22Rv1 (cell line): ENCODE measurements around the gene WDR33.

ENCODE experiments used
- ZFX ChIP-seq: fragments of 450-650 bp; IDR thresholded peaks from 2 replicates; pipeline ENCODE4 v1.6.1; 2017; ENCODE audit warnings: antibody characterized with exemption, borderline replicate concordance
- TF ChIP-seq, protein P1 (sequence below): fragments of 450-650 bp; IDR thresholded peaks from 2 replicates; pipeline ENCODE4 v1.5.1; 2017; ENCODE audit warnings: mild to moderate bottlenecking

DNA sequence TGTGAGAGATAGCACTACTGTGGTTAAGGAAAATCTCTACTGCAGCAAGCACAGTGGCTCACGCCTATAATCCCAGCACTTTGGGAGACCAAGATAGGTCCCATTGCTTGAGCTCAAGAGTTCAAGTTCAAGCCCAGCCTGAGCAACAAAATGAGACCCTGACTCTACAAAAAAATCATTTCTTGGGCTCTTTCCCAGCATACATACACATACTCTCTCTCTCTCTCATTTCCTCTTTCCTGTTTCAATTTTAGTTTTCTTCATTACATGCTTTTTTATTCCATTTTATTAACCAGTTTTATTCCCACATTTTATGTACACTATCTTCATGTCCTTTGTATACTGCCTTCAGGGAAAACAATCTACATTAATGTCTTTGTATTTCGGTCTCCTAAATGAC is 14.6 kb downstream of the WDR33 start:
- TF ChIP-seq, protein P1, sequence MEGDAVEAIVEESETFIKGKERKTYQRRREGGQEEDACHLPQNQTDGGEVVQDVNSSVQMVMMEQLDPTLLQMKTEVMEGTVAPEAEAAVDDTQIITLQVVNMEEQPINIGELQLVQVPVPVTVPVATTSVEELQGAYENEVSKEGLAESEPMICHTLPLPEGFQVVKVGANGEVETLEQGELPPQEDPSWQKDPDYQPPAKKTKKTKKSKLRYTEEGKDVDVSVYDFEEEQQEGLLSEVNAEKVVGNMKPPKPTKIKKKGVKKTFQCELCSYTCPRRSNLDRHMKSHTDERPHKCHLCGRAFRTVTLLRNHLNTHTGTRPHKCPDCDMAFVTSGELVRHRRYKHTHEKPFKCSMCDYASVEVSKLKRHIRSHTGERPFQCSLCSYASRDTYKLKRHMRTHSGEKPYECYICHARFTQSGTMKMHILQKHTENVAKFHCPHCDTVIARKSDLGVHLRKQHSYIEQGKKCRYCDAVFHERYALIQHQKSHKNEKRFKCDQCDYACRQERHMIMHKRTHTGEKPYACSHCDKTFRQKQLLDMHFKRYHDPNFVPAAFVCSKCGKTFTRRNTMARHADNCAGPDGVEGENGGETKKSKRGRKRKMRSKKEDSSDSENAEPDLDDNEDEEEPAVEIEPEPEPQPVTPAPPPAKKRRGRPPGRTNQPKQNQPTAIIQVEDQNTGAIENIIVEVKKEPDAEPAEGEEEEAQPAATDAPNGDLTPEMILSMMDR = no peak
- TF ChIP-seq ZFX = no peak
